ENCODE measurements around the gene WNT9A. TPM values are rescaled to one million over a fixed set of nuclear protein-coding genes. Genes with fewer than 3 reads are reported as not detected.

WNT9A gene
- total RNA-seq, 1 experiment from 2014 or later: 22.2 TPM

DNA sequence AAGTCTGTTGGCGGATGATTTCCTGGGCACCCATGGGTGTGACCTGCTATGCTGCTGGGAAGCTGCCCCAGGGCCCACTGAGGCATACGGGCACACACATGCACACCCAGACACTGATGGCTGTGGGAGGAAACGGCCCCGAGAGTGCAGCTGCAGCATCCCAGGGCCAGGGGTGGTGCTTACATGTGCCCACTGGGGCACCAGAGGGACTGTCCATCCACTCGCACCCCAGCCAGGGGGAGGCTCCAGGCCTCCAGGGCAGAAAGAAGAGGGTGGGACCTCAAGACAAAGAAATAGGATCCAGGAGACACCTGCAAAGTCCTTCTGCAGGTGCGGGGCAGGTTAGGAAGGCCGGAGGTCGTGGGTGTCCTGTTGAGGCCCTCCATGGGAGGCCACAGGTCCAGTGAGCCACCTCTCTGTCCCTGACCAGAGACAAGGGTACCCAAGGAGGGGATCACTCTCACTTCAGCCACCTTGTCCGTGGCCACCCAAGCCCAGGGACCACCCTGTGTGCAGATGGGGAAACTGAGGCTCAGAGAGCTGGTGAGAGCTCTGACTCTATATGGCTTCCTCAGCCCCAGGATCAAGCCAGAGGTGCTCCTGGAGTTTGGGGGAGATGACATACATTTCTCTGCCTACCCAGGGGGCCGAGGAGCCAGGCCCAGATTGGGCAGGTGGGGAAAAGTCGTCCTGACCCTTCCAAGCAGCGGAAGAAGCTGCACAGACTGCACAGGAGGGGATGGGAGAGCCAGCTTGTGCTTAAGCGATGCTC is 57.1 kb downstream of the WNT9A start:
- no peak overlapping the region for H3K9ac ChIP-seq (ENCODE audit: low read length)
- BruUV-seq (replicated peaks): no TSS peak
- TF ChIP-seq EZH2phosphoT487 (IDR thresholded peaks at IDR 0.05; ENCODE audit: borderline replicate concordance, low read length) (no peak), EZH2 (IDR thresholded peaks at IDR 0.05; ENCODE audit: low read length, unreplicated experiment) (no peak)
- TF ChIP-seq, protein P1, sequence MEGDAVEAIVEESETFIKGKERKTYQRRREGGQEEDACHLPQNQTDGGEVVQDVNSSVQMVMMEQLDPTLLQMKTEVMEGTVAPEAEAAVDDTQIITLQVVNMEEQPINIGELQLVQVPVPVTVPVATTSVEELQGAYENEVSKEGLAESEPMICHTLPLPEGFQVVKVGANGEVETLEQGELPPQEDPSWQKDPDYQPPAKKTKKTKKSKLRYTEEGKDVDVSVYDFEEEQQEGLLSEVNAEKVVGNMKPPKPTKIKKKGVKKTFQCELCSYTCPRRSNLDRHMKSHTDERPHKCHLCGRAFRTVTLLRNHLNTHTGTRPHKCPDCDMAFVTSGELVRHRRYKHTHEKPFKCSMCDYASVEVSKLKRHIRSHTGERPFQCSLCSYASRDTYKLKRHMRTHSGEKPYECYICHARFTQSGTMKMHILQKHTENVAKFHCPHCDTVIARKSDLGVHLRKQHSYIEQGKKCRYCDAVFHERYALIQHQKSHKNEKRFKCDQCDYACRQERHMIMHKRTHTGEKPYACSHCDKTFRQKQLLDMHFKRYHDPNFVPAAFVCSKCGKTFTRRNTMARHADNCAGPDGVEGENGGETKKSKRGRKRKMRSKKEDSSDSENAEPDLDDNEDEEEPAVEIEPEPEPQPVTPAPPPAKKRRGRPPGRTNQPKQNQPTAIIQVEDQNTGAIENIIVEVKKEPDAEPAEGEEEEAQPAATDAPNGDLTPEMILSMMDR (conservative IDR thresholded peaks at IDR 0.05; ENCODE audit: low read depth, low read length): no peak
- no peak overlapping the region for H2AFZ ChIP-seq (ENCODE audit: low read length)
- no peaks in the 10 kb centered on the region for H3F3A ChIP-seq (ENCODE audit: low read length, unreplicated experiment)
- H3K9me2 ChIP-seq (replicated peaks; ENCODE audit: low read length): no peaks in the 10 kb centered on the region
- intact Hi-C loops (cut with micrococcal nuclease): no loop called here
- H3K9me3 ChIP-seq (ENCODE audit: low read length): no peaks in the 10 kb centered on the region
- ChIA-PET CTCF (no interaction called here), POLR2A (ENCODE audit: unreplicated experiment) (no interaction called here)
- H3K27ac ChIP-seq (ENCODE audit: low read length): no peak overlapping the region
- peaks cover 11% of the 10 kb centered on the region for H3K4me1 ChIP-seq (ENCODE audit: insufficient read depth, low read length)
- H3K36me3 ChIP-seq (ENCODE audit: low read depth, low read length): no peaks in the 10 kb centered on the region
- no peak overlapping the region for H3K4me3 ChIP-seq (ENCODE audit: low read length)
- H3K4me2 ChIP-seq (ENCODE audit: low read length): no peak overlapping the region
- H3K79me2 ChIP-seq (ENCODE audit: low read length): no peaks in the 10 kb centered on the region
- no peak for DNase-seq
- no peak for ATAC-seq
- H3K27me3 ChIP-seq (ENCODE audit: low read length): no peaks in the 10 kb centered on the region
- no peaks in the 10 kb centered on the region for H4K20me1 ChIP-seq (ENCODE audit: low read length)

DNA sequence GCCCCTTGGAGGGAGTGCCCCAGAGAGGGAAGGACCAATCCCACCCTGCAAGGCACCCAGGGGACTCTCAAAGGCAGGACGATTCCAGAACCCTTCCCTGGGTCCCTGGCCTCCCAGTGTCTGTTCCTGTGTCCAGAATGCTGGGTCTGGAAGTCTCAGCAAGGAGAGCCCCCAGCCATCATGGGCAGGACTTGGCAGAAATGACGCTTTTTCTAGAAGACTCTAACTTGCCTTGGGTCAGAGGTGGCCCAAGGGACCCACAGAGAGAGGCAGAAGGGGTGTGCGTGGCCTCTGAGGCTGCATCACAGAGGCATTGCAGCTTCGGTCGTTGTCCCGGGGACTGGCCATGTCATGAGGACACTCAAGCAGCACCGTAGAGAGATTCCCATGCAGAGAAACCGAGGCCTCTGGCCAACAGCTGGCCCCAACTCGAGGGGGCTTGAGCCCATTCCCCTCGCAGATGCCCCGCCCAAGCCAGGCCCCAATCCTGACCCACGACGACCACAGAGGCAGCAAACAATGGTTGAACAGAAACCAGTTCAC is 57.8 kb downstream of the WNT9A start:
- POLR2A ChIA-PET (ENCODE audit: unreplicated experiment): no interaction called here
- Histone ChIP-seq H3K9me3 (ENCODE audit: low read length) (no peaks in the 10 kb centered on the region), H3K4me2 (ENCODE audit: low read length) (no peak overlapping the region), H3K9me2 (replicated peaks; ENCODE audit: low read length) (no peaks in the 10 kb centered on the region), H3K36me3 (ENCODE audit: low read depth, low read length) (no peaks in the 10 kb centered on the region), H3K79me2 (ENCODE audit: low read length) (no peaks in the 10 kb centered on the region), H3K27ac (ENCODE audit: low read length) (no peak overlapping the region), H3K4me3 (ENCODE audit: low read length) (no peak overlapping the region), H2AFZ (ENCODE audit: low read length) (no peak overlapping the region), H4K20me1 (ENCODE audit: low read length) (no peaks in the 10 kb centered on the region), H3F3A (ENCODE audit: low read length, unreplicated experiment) (no peaks in the 10 kb centered on the region), H3K27me3 (ENCODE audit: low read length) (no peaks in the 10 kb centered on the region), H3K4me1 (ENCODE audit: insufficient read depth, low read length) (peaks cover 16% of the 10 kb centered on the region), H3K9ac (ENCODE audit: low read length) (no peak overlapping the region)
- no peak for ATAC-seq
- no TSS peak for BruUV-seq (replicated peaks)
- DNase-seq: no peak
- intact Hi-C loops (cut with micrococcal nuclease): loop anchor here (5.0 kb wide), 1 partner anchor 83 kb away; no protein-coding TSS in a partner anchor
- CTCF ChIA-PET: no interaction called here
- TF ChIP-seq, protein P1 (conservative IDR thresholded peaks at IDR 0.05; ENCODE audit: low read depth, low read length): no peak
- no peak for TF ChIP-seq EZH2 (IDR thresholded peaks at IDR 0.05; ENCODE audit: low read length, unreplicated experiment)
- no peak for TF ChIP-seq EZH2phosphoT487 (IDR thresholded peaks at IDR 0.05; ENCODE audit: borderline replicate concordance, low read length)

Data from PC-3 (cell line).